IPS-20b (cell line): ENCODE results near the gene ITGA5.

Experiments
- H3K27ac ChIP-seq: one replicate; pipeline ENCODE4 v1.5.1; 2013; ENCODE audit warnings: low read length
- H3K27me3 ChIP-seq: 2 replicates; pipeline ENCODE4 v1.6.1; 2013; ENCODE audit warnings: mild to moderate bottlenecking, low read length, inconsistent platforms; ENCODE audit not compliant: insufficient read depth
- H3K36me3 ChIP-seq: 2 replicates; pipeline ENCODE4 v1.6.1; 2013; ENCODE audit warnings: low read depth, mild to moderate bottlenecking, inconsistent platforms, low read length, moderate library complexity; ENCODE audit not compliant: insufficient read depth
- H3K4me1 ChIP-seq: 2 replicates; pipeline ENCODE4 v1.6.1; 2013; ENCODE audit warnings: mild to moderate bottlenecking, control low read depth, inconsistent platforms, low read length, moderate library complexity; ENCODE audit not compliant: insufficient read depth
- H3K4me3 ChIP-seq: 2 replicates; pipeline ENCODE4 v1.5.1; 2013; ENCODE audit warnings: mild to moderate bottlenecking, low read length, inconsistent platforms
- H3K9ac ChIP-seq: 2 replicates; pipeline ENCODE4 v1.6.1; 2013; ENCODE audit warnings: low read depth, mild to moderate bottlenecking, inconsistent platforms, low read length, moderate library complexity
- H3K9me3 ChIP-seq: 2 replicates; pipeline ENCODE4 v1.6.1; 2013; ENCODE audit warnings: mild to moderate bottlenecking, low read depth, low read length, inconsistent platforms; ENCODE audit not compliant: insufficient read depth

Gene ITGA5

DNA sequence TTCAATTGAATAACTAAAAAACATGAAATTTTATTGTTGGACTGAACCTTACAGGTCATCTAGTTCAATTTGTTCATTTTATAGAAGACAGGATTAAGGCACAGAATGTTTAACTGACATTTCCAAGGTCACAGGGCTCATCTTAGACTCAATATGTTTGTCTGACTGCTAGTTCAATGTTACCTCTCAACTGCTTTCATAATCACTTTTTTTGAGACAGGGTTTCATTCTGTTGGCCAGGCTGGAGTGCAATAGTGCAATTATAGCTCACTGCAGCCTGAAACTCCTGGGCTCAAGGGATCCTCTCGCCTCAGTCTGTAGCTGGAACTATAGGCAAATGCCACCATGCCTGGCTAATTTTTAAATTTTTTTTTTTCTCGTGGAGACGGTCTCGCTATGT lies 24.4 kb upstream of the ITGA5 start:
- Histone ChIP-seq H3K27ac (no peak overlapping the region), H3K4me3 (no peak overlapping the region), H3K4me1 (peaks cover 5% of the 10 kb centered on the region; the same call in 1 of the 2 replicates), H3K9ac (no peak overlapping the region), H3K36me3 (no peaks in the 10 kb centered on the region), H3K27me3 (peaks cover 90% of the 10 kb centered on the region), H3K9me3 (no peaks in the 10 kb centered on the region)

DNA sequence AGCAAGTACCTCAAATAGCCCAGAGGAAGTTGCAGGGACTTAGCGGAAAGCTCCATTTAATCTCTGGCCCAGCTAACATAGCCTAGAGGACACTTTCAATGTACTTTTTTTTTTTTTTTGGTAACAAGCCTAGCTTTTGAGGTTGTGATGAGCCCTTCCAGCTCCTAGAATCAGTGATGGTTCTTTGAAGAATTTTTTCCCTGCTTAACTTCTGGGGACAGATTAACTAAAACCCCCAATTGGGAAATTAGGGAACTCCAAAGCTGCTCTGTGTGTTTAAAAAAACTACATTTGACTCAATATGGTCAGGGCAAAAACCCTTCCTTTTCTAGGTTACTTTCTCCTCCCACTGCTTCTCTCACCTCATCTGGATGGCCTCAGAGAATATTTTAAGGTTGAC lies 23.9 kb upstream of the ITGA5 start:
- H3K4me1 ChIP-seq: peaks cover 5% of the 10 kb centered on the region; the same call in 1 of the 2 replicates
- no peak overlapping the region for H3K4me3 ChIP-seq
- no peaks in the 10 kb centered on the region for H3K36me3 ChIP-seq
- H3K27me3 ChIP-seq: peaks cover 86% of the 10 kb centered on the region
- H3K27ac ChIP-seq: no peak overlapping the region
- H3K9me3 ChIP-seq: no peaks in the 10 kb centered on the region
- H3K9ac ChIP-seq: no peak overlapping the region

DNA sequence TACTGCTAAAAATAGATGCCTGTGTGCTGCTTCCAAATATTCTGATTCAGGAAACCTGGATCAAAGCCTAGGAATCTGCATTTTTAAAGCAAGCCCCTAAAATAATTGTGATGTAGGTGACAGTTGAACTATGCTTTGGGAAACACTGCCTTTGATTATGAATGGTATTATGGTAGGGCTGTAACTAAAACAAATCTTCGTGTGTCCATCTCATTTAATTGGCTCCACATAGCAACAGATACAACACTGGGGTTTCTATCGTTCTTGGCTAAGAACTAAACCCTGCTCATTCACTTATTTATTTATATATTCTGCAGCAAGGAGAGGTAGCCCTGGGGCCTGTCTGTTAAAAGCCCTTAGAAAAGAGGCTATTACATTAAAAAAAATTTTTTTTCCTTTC lies 23.0 kb upstream of the ITGA5 start:
- Histone ChIP-seq H3K4me3 (no peak overlapping the region), H3K27ac (no peak overlapping the region), H3K36me3 (no peaks in the 10 kb centered on the region), H3K4me1 (peaks cover 5% of the 10 kb centered on the region; the same call in 1 of the 2 replicates), H3K9ac (no peak overlapping the region), H3K27me3 (peaks cover 81% of the 10 kb centered on the region), H3K9me3 (no peaks in the 10 kb centered on the region)

DNA sequence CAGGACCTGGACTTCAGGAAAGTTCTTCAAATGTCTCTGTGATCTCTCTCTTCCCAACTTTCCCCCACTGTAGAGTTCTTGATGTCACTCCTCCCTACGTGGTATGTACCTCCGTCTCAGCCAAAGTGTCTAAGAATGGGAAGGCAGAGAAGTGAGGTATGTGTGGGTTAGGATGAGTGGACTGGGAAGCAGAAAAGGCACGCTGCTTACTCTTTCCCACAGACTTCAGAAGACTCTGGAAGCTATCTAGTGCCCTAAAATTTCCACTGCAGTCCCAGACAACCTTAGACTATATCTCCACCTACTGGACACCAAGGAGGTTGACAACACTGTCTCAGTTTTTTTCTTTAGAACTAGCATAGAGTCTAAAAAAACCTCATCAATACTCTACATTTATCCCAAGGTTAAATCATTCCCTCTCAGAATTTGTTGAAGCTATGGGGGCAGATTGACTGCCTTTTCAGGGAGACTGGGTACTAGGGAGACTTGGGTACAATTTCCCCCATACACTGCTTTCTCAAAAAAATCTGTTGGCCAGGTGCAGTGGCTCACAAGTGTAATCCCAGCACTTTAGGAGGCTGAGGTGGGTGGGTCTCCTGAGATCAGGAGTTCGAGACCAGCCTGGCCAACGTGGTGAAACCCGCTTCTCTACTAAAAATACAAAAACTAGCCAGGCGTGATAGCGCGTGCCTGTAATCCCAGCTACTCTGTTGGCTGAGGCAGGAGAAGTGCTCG lies 20.6 kb upstream of the ITGA5 start:
- Histone ChIP-seq H3K4me1 (peaks cover 5% of the 10 kb centered on the region; the same call in 1 of the 2 replicates), H3K9ac (no peak overlapping the region), H3K27ac (no peak overlapping the region), H3K4me3 (no peak overlapping the region), H3K9me3 (no peaks in the 10 kb centered on the region), H3K27me3 (peaks cover 65% of the 10 kb centered on the region), H3K36me3 (no peaks in the 10 kb centered on the region)

DNA sequence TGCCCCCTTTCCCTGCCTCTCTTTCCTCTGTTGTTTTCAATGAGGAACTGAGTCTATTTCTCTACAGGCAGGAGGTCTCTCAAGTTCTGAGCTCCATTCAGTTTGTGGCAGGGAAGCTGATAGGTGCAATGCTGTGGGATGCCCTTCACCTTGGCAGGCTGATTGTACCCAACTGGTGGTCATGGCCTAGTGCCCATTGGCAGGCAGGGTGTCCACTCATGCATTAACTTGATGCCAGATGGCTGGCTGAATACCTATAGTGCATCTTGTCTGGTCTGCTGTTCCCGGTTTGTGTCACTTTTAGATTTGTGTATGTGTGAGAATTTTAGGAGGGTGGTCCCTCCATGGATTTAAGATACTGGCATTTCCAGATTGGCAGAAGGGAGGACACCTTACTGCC lies 20.0 kb upstream of the ITGA5 start:
- H3K9me3 ChIP-seq: no peaks in the 10 kb centered on the region
- no peaks in the 10 kb centered on the region for H3K36me3 ChIP-seq
- H3K9ac ChIP-seq: no peak overlapping the region
- H3K27ac ChIP-seq: no peak overlapping the region
- no peak overlapping the region for H3K4me3 ChIP-seq
- H3K4me1 ChIP-seq: peaks cover 5% of the 10 kb centered on the region; the same call in 1 of the 2 replicates
- peaks cover 59% of the 10 kb centered on the region for H3K27me3 ChIP-seq

DNA sequence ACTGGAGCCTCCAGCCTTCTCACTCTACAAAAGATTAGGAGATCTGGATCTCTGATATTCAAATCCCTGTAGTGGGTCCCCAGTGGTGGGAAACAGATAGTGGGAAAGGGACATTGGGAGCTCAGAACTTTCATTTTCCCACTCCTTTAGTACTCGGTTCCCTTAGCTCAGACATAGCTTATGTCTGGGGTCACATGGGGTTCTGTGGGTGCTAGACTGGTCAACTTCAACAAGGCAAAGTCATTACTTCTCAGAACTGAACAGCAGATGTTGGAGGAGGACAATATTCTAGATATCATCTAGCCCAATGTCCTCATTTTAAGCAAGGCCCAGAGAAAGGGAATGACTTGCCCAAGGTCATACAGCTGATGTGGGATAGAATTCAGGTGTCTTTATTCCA lies 19.5 kb upstream of the ITGA5 start:
- peaks cover 5% of the 10 kb centered on the region; the same call in 1 of the 2 replicates for H3K4me1 ChIP-seq
- H3K4me3 ChIP-seq: no peak overlapping the region
- peaks cover 56% of the 10 kb centered on the region for H3K27me3 ChIP-seq
- no peak overlapping the region for H3K27ac ChIP-seq
- H3K9ac ChIP-seq: no peak overlapping the region
- H3K36me3 ChIP-seq: no peaks in the 10 kb centered on the region
- H3K9me3 ChIP-seq: no peaks in the 10 kb centered on the region

DNA sequence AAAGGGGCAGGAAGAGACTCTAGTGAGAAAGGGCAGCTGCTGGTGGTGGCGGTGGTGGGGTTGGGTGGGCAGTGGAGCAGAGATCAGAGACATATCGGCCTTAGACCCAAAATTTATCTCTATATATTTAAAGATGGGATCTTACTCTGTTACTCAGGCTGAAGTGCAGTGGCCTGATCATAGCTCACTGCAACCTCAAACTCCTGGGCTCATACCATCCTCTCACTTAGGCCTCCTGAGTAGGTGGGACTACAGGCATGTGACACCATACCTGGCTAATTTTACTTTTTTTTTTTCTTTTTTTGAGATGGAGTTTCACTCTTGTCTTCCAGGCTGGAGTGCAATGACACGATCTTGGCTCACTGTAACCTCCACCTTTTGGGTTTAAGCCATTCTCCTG lies 18.6 kb upstream of the ITGA5 start:
- peaks cover 56% of the 10 kb centered on the region for H3K27me3 ChIP-seq
- no peak overlapping the region for H3K27ac ChIP-seq
- H3K9ac ChIP-seq: no peak overlapping the region

DNA sequence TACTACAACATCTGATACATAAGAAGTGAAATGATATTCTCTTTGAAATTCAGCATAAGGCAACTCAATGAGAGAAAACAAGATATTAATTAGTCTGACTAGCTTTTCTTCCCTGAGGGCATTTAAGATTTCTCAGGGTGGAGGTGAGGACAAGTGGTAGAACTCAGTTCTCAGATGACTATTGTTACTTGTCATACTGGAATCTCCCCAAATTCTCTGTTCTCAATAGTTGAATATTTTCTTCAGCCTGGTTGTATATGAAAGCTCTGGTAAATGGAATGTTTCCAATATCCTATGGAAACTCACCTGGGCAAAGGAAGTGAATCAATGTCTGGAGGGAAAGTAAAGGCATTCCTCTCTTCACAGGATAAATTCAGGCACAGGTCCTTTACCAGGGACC lies 18.2 kb upstream of the ITGA5 start:
- Histone ChIP-seq H3K27ac (no peak overlapping the region), H3K9me3 (no peaks in the 10 kb centered on the region), H3K9ac (no peak overlapping the region), H3K27me3 (peaks cover 56% of the 10 kb centered on the region), H3K4me1 (peaks cover 5% of the 10 kb centered on the region), H3K4me3 (no peak overlapping the region), H3K36me3 (no peaks in the 10 kb centered on the region)

More for the DNA sequence above, 18.6 kb upstream of the ITGA5 start:
- no peaks in the 10 kb centered on the region for H3K36me3 ChIP-seq
- peaks cover under 1% of the 10 kb centered on the region; the same call in 1 of the 2 replicates for H3K4me1 ChIP-seq
- no peaks in the 10 kb centered on the region for H3K9me3 ChIP-seq
- H3K4me3 ChIP-seq: no peak overlapping the region

DNA sequence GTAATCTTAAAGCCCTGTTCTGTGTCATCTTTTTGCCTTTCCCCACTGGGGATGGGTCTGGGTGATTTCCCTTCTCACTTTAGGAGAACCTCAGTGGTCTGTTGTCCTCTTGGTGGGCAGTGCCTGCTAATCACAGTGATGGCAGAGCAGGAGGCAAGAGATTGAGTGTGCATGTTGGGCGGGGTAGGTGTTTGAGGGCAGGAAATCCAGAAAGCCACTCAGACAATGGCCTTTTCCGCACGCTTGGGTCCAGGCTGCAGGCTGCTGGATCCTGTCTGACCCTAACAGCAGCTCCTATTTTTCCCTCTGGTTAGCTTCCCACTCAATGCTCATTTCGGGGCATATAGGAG lies 13.7 kb upstream of the ITGA5 start:
- H3K27me3 ChIP-seq: peaks cover 68% of the 10 kb centered on the region
- H3K27ac ChIP-seq: no peak overlapping the region
- no peaks in the 10 kb centered on the region for H3K36me3 ChIP-seq
- no peak overlapping the region for H3K4me3 ChIP-seq
- peaks cover 18% of the 10 kb centered on the region for H3K4me1 ChIP-seq
- H3K9ac ChIP-seq: no peak overlapping the region
- H3K9me3 ChIP-seq: no peaks in the 10 kb centered on the region

DNA sequence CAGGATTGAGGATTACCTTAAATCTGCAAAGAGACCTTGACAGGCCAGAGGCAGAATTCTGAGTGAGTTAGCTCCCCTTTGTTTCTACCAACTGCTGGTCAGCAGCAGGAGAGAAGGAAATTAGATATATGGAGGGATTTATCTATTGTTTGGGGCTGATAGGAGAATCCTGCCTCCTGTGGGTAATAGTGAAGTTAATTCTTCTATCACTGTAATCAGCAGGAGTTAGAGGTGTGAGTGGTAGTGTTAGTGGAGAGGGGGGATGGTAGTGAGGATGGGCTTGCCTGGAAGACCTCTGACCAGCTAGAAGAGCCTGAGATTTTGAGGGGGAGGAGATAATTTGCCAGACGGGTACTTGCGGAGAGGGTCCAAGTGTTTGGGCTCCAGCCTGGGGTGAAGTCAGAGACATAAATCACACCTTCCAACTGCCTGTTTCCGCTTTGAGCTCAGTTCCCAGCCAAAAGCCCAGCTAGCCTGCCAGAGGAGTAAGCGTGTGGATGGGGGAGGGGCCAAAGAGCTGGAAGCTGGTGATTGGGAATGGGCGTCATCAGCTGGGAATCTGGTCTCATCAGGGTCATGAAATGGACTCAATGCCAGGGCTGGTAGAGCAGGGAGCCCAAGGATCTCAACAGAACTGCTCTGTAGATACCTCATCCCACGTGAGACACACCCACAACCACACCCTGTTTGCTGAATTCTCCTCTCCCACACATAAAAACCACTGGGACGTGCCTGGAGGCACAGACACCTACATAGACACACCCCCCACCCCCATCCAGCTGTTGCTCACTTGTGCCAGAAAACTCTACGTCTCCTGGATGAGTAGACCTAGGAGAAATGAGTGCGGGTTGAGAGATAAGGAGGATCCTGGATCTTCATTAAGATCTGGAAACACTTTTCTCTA lies 13.1 kb upstream of the ITGA5 start:
- H3K4me1 ChIP-seq: peaks cover 18% of the 10 kb centered on the region
- peaks cover 72% of the 10 kb centered on the region for H3K27me3 ChIP-seq
- H3K9ac ChIP-seq: no peak overlapping the region
- no peaks in the 10 kb centered on the region for H3K9me3 ChIP-seq
- H3K27ac ChIP-seq: no peak overlapping the region
- H3K36me3 ChIP-seq: no peaks in the 10 kb centered on the region
- peak overlapping the region; percentile 46; the same call in 1 of the 2 replicates for H3K4me3 ChIP-seq

DNA sequence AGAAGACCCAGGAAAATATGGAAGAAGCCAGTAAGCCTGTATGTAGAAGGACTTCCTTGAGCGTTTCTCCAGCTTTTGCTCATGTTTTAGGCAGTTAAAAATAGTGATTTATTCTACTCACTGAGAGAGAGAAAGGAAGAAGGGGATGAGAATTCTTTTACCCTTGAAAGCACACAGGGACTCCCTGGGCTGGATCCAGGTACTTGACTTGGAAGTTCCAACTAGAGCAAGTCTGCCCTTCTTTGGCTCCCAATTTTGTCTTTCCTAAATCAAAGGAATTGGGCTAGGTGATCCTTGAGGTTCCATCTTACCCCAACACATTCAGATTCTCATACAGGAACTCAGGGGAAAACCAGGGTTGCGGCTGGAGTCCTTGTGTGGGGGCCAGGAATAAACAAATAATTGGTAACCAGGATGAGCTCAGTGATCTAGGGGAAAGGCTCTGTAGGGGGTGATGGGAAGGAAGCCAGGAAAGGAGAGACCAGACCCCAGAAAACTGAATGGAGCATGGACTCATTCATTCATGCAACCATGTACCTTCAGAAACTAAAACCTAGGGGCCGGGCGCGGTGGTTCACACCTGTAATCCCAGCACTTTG lies 11.5 kb upstream of the ITGA5 start:
- Histone ChIP-seq H3K27me3 (peaks cover 80% of the 10 kb centered on the region), H3K9ac (no peak overlapping the region), H3K4me3 (no peak overlapping the region), H3K9me3 (no peaks in the 10 kb centered on the region), H3K4me1 (peaks cover 18% of the 10 kb centered on the region), H3K27ac (no peak overlapping the region), H3K36me3 (no peaks in the 10 kb centered on the region)
